K562 (cell line): Measurements from ENCODE around the gene MFSD6. TPM values are rescaled to one million over a fixed set of nuclear protein-coding genes. Genes with fewer than 3 reads are reported as not detected.
A peak's percentile ranks its signal among the peaks of the same experiment; 100 is the strongest.

ENCODE experiments used
- ATAC-seq: fragments of 200-7000 bp; cut with Tn5 transposase; 3 replicates; pipeline ENCODE4 v1.9.1; 2020; ENCODE audit warnings: moderate library complexity
- BruUV-seq: library from RNA; stranded (reverse); fragments of 400-500 nt; replicated peaks from 2 replicates; lab custom pipeline; 2021; lab: Mats Ljungman, UMichigan
- CTCF ChIA-PET: fragments of 300-600 bp; formaldehyde crosslinking; extraction: SDS; loops from one replicate; lab custom pipeline; 2021; ENCODE audit warnings: low intra/inter-chr PET ratio; lab: Yijun Ruan, JAX
- POLR2A ChIA-PET: fragments of 300-600, 350-650 bp; sonication (Branson Sonifier 250); formaldehyde crosslinking; extraction: SDS; loops from one replicate; lab custom pipeline; 2021; ENCODE audit warnings: antibody characterized with exemption, inconsistent platforms; lab: Yijun Ruan, JAX
- DNase-seq, 4 experiments: peaks; one replicate each; pipeline versions ENCODE4 v3.0.0 to v3.0.0-alpha.2; 2011 to 2018; ENCODE audit warnings: low spot score in 3 of 4, mixed read lengths in 3 of 4; ENCODE audit errors: extremely low read depth in 1 of 4
- FAIRE-seq: peaks from 2 replicates; lab custom pipeline; 2011; peaks lifted over from hg19 to GRCh38; lab: Jason Lieb, UNC
- H2AFZ ChIP-seq: 2 replicates; pipeline ENCODE4 v1.6.0; 2011; ENCODE audit warnings: low read depth, low read length, control low read depth, inconsistent platforms
- H3K27ac ChIP-seq: fragments of 200-600 bp; 3 replicates; pipeline ENCODE4 v1.8.0; 2011; ENCODE audit warnings: low read depth, mild to moderate bottlenecking, control low read depth, inconsistent platforms, low read length, moderate library complexity, mixed read lengths; ENCODE audit errors: extremely low read depth
- H3K27me3 ChIP-seq, 2 experiments: fragments of 300-600 bp in 1 of 2; 2 replicates in 1 of 2; 3 replicates in 1 of 2; pipeline versions ENCODE4 v1.6.0 to v1.8.0; 2011; ENCODE audit warnings: inconsistent platforms in 2 of 2, low read length in 2 of 2, mild to moderate bottlenecking in 1 of 2, mixed read lengths in 1 of 2, moderate library complexity in 1 of 2; ENCODE audit not compliant: control insufficient read depth in 2 of 2, insufficient read depth in 2 of 2
- H3K36me3 ChIP-seq: fragments of 300-600 bp; 3 replicates; pipeline ENCODE4 v1.8.0; 2011; ENCODE audit warnings: mild to moderate bottlenecking, low read length, inconsistent platforms; ENCODE audit not compliant: control insufficient read depth, insufficient read depth
- H3K4me1 ChIP-seq, 2 experiments: fragments of 200-600 bp in 1 of 2; replicated peaks in 1 of 2; 2 replicates in 1 of 2; 3 replicates in 1 of 2; pipeline versions ENCODE4 v1.5.1 to v1.8.0; 2011; ENCODE audit warnings: inconsistent platforms in 2 of 2, low read length in 2 of 2, mild to moderate bottlenecking in 1 of 2, mixed read lengths in 1 of 2, moderate library complexity in 1 of 2; ENCODE audit not compliant: control insufficient read depth in 2 of 2, insufficient read depth in 2 of 2
- H3K4me2 ChIP-seq: 2 replicates; pipeline ENCODE4 v1.6.1; 2011; ENCODE audit warnings: low read length, control low read depth, inconsistent platforms, mixed read lengths; ENCODE audit not compliant: insufficient read depth
- H3K4me3 ChIP-seq: fragments of 200-600 bp; sonication (generic), shearing (Covaris generic); 2 replicates; pipeline ENCODE4 v1.5.1; 2016; ENCODE audit warnings: control low read depth, inconsistent platforms
- H3K79me2 ChIP-seq: fragments of 200-600 bp; 3 replicates; pipeline ENCODE4 v1.8.0; 2011; ENCODE audit warnings: low read length, inconsistent platforms; ENCODE audit not compliant: control insufficient read depth, insufficient read depth
- H3K9ac ChIP-seq, 2 experiments: 2 replicates each; pipeline versions ENCODE4 v1.6.0 to v1.6.1; 2011; ENCODE audit warnings: low read depth in 2 of 2, low read length in 2 of 2, control low read depth in 1 of 2, inconsistent platforms in 1 of 2, mild to moderate bottlenecking in 1 of 2, mixed read lengths in 1 of 2; ENCODE audit not compliant: insufficient read depth in 1 of 2
- H3K9me1 ChIP-seq: one replicate; pipeline ENCODE4 v1.6.0; 2011; ENCODE audit warnings: inconsistent platforms, mild to moderate bottlenecking, low read length, moderate library complexity; ENCODE audit not compliant: control insufficient read depth, insufficient read depth
- H3K9me3 ChIP-seq: replicated peaks from 2 replicates; pipeline ENCODE4 v1.5.1; 2011; ENCODE audit warnings: low read depth, low read length, inconsistent platforms; ENCODE audit not compliant: control insufficient read depth, insufficient read depth
- H4K20me1 ChIP-seq: replicated peaks from 2 replicates; pipeline ENCODE4 v1.6.1; 2011; ENCODE audit warnings: low read length, inconsistent platforms, mixed read lengths; ENCODE audit not compliant: control insufficient read depth, insufficient read depth
- ARID3A ChIP-seq: IDR thresholded peaks from 2 replicates; pipeline ENCODE4 v1.6.1; 2012; ENCODE audit warnings: low read depth, low read length, improper control_type of control experiment, borderline replicate concordance
- KHSRP ChIP-seq: fragments of 450-650 bp; IDR thresholded peaks from 2 replicates; pipeline ENCODE4 v1.6.1; 2017
- MYNN ChIP-seq, 2 experiments: sonication (generic); formaldehyde crosslinking in 1 of 2; IDR thresholded peaks; 2 replicates each; pipeline versions ENCODE4 v1.5.0 to v1.6.1; 2016 to 2020; ENCODE audit warnings: antibody characterized with exemption in 1 of 2, missing genetic modification reagents in 1 of 2
- NFE2 ChIP-seq: IDR thresholded peaks from 2 replicates; pipeline ENCODE4 v1.6.1; 2014; ENCODE audit warnings: antibody characterized with exemption, low read depth
- NFIC ChIP-seq: fragments of 450-650 bp; IDR thresholded peaks from 2 replicates; pipeline ENCODE4 v1.6.1; 2017; ENCODE audit warnings: mild to moderate bottlenecking, inconsistent platforms
- ZBTB11 ChIP-seq, 3 experiments: fragments of 200-800 bp in 1 of 3; fragments of 250-450 bp in 1 of 3; fragments of 450-650 bp in 1 of 3; sonication (Bioruptor Pico) in 1 of 3; sonication (Bioruptor generic) in 1 of 3; formaldehyde crosslinking in 1 of 3; IDR thresholded peaks; 2 replicates each; pipeline versions ENCODE4 v1.6.1 to v1.8.0; 2016 to 2022; ENCODE audit warnings: mild to moderate bottlenecking in 2 of 3, missing genetic modification characterization in 2 of 3, missing compliant biosample characterization in 1 of 3, moderate library complexity in 1 of 3
- ZFP1 ChIP-seq: fragments of 450-650 bp; formaldehyde crosslinking; IDR thresholded peaks from 2 replicates; pipeline ENCODE4 v1.4.0; 2020; ENCODE audit warnings: mild to moderate bottlenecking, mixed read lengths
- ZNF239 ChIP-seq: fragments of 250-450 bp; sonication (Bioruptor Pico); IDR thresholded peaks from 2 replicates; pipeline ENCODE4 v1.4.0; 2020; ENCODE audit warnings: mild to moderate bottlenecking
- WGBS: fragments of 100-300 bp; shearing (Covaris generic); methylation state at CpG from one replicate; pipeline ENCODE4 v1.1.6; 2016; ENCODE audit warnings: low coverage, mixed read lengths; ENCODE audit not compliant: insufficient coverage; ENCODE audit errors: missing lambda C conversion rate; 5-methylcytosine and 5-hydroxymethylcytosine counted together
- in situ Hi-C: fragments of 300-500 bp; cut with MboI; formaldehyde crosslinking; loops from 4 replicates; pipeline ENCODE4 v1.15.0; 2018; ENCODE audit warnings: inconsistent platforms, mixed read lengths
- intact Hi-C: fragments of 100-400 bp; cut with micrococcal nuclease; formaldehyde crosslinking; loops from 2 replicates; pipeline ENCODE4 v1.14.2; 2022
- polyA plus RNA-seq, 8 experiments: library from polyadenylated mRNA; depleted of rRNA in 4 of 8; stranded (reverse) in 5 of 8; unstranded in 3 of 8; fragments of >200 nt; fragmentation: Nextera tagmentation in 2 of 8; fragmentation: Illumina TruSeq in 1 of 8; extraction: Ambion mirVana in 2 of 8; extraction: Trizol in 1 of 8; gene quantifications; 2 replicates each; pipeline versions ENCODE4 v1.2.1 to v1.2.3, GENCODE V29; 2011 to 2014; ENCODE audit warnings: inconsistent platforms in 1 of 8, missing spikeins in 1 of 8
- total RNA-seq, 7 experiments: library from RNA; depleted of rRNA in 6 of 7; stranded (reverse); fragments of >200 nt in 6 of 7; fragmentation: Illumina TruSeq in 2 of 7; extraction: Trizol in 2 of 7; gene quantifications; 2 replicates each; pipeline versions ENCODE4 v1.2.1 to v1.2.3, GENCODE V29; 2011 to 2021; ENCODE audit warnings: low replicate concordance in 1 of 7

Gene MFSD6
- total and polyA plus RNA-seq, 9 of the 15 experiments (the other 6 are each of a cell fraction or from before 2014, with no cell fraction given) = 1.1 to 7.9 (median 4.4) TPM

GRCh38 chr2:190512539-190513095 lies 104.5 kb downstream of the MFSD6 start:
- ATAC-seq = no peak
- H3K9ac ChIP-seq = no peak overlapping the region
- no peak for TF ChIP-seq ZFP1
- no peak for TF ChIP-seq ZNF239 (CRISPR knock-in tag)
- no peak for TF ChIP-seq ARID3A
- no peak for TF ChIP-seq MYNN (IDR thresholded peaks at IDR 0.05)
- TF ChIP-seq MYNN (CRISPR knock-in tag; IDR thresholded peaks at IDR 0.05) = no peak
- no peak for TF ChIP-seq KHSRP
- TF ChIP-seq ZBTB11 (CRISPR knock-in tag; IDR thresholded peaks at IDR 0.05) = no peak
- peak; percentile 49; the same call in 1 of the 2 replicates for TF ChIP-seq NFIC
- TF ChIP-seq NFE2 = no peak
- TF ChIP-seq, all 486 proteins: peak for 1
- WGBS = 80% methylated on average over 4 of the region's 5 CpGs
- in situ Hi-C loops (no loop called here), intact Hi-C loops (no loop called here)
- Histone ChIP-seq H3K4me2 (no peak overlapping the region), H3K4me3 (no peak overlapping the region), H3K4me1 (no peaks in the 10 kb centered on the region), H3K27me3 (no peaks in the 10 kb centered on the region), H3K9me3 (no peaks in the 10 kb centered on the region), H4K20me1 (no peaks in the 10 kb centered on the region), H2AFZ (no peak overlapping the region), H3K9me1 (no peaks in the 10 kb centered on the region), H3K79me2 (no peaks in the 10 kb centered on the region), H3K27ac (no peak overlapping the region), H3K36me3 (no peaks in the 10 kb centered on the region; the same call in 2 of the 3 replicates)
- CTCF ChIA-PET = interaction anchor here (2.4 kb wide), 1 partner anchor 130 kb away, joined by 16 read pairs; no protein-coding TSS in a partner anchor
- no peak for FAIRE-seq
- BruUV-seq = no TSS peak
- POLR2A ChIA-PET = no interaction called here
- no peak for DNase-seq
